Neural progenitor cell (in vitro differentiated cells): ENCODE measurements around the gene LTBP1. TPM values are rescaled to one million over a fixed set of nuclear protein-coding genes. Genes with fewer than 3 reads are reported as not detected.

Source experiments
- DNase-seq: peaks from one replicate; pipeline ENCODE4 v3.0.0-alpha.2; 2016; ENCODE audit warnings: low spot score
- H2AFZ ChIP-seq: fragments of 200-600 bp; sonication (generic); replicated peaks from 2 replicates; pipeline ENCODE4 v1.6.1; 2016; ENCODE audit warnings: antibody characterized with exemption
- H3F3A ChIP-seq: fragments of 200-600 bp; sonication (generic); 2 replicates; pipeline ENCODE4 v1.6.1; 2016; ENCODE audit warnings: antibody characterized with exemption, low read depth
- H3K27ac ChIP-seq: fragments of 200-600 bp; sonication (generic); 2 replicates; pipeline ENCODE4 v1.5.1; 2016; ENCODE audit warnings: mild to moderate bottlenecking
- H3K27me3 ChIP-seq: fragments of 200-600 bp; sonication (generic); 2 replicates; pipeline ENCODE4 v1.6.1; 2016; ENCODE audit warnings: mild to moderate bottlenecking, moderate library complexity
- H3K36me3 ChIP-seq: fragments of 200-600 bp; sonication (generic); 2 replicates; pipeline ENCODE4 v1.5.1; 2016
- H3K4me1 ChIP-seq: fragments of 200-600 bp; sonication (generic); 2 replicates; pipeline ENCODE4 v1.6.1; 2016; ENCODE audit warnings: mixed run types
- H3K4me2 ChIP-seq: fragments of 200-600 bp; sonication (generic); 2 replicates; pipeline ENCODE4 v1.6.1; 2016
- H3K4me3 ChIP-seq: fragments of 200-600 bp; sonication (generic); 2 replicates; pipeline ENCODE4 v1.5.1; 2016
- H3K79me2 ChIP-seq: fragments of 200-600 bp; sonication (generic); 2 replicates; pipeline ENCODE4 v1.6.1; 2016; ENCODE audit warnings: low read depth
- H3K9ac ChIP-seq: fragments of 200-600 bp; sonication (generic); 2 replicates; pipeline ENCODE4 v1.6.1; 2016
- H3K9me3 ChIP-seq: fragments of 200-600 bp; sonication (generic); 2 replicates; pipeline ENCODE4 v1.5.1; 2016; ENCODE audit warnings: low read depth
- H4K20me1 ChIP-seq: fragments of 200-600 bp; sonication (generic); 2 replicates; pipeline ENCODE4 v1.6.1; 2016; ENCODE audit warnings: low read depth
- H3K27ac Mint-ChIP-seq: 3 replicates; pipeline ENCODE4 v1.8.0; 2021; ENCODE audit warnings: mixed read lengths
- H3K27me3 Mint-ChIP-seq: 2 replicates; pipeline ENCODE4 v1.8.0; 2022; ENCODE audit warnings: low read depth, mild to moderate bottlenecking, inconsistent platforms, moderate library complexity, mixed read lengths; ENCODE audit not compliant: insufficient read depth
- H3K36me3 Mint-ChIP-seq: 3 replicates; pipeline ENCODE4 v1.8.0; 2021; ENCODE audit warnings: mixed read lengths
- H3K4me1 Mint-ChIP-seq: 3 replicates; pipeline ENCODE4 v1.8.0; 2021; ENCODE audit warnings: mixed read lengths
- H3K4me3 Mint-ChIP-seq: 3 replicates; pipeline ENCODE4 v1.8.0; 2021; ENCODE audit warnings: mild to moderate bottlenecking, moderate library complexity, mixed read lengths
- H3K9me3 Mint-ChIP-seq: 3 replicates; pipeline ENCODE4 v1.8.0; 2020; ENCODE audit warnings: mixed read lengths
- CTCF ChIP-seq: fragments of 200-600 bp; sonication (generic); IDR thresholded peaks from 2 replicates; pipeline ENCODE4 v1.5.1; 2017; ENCODE audit warnings: antibody characterized with exemption, mild to moderate bottlenecking
- EZH2 ChIP-seq: fragments of 200-600 bp; sonication (generic); IDR thresholded peaks from 2 replicates; pipeline ENCODE4 v1.6.1; 2017; ENCODE audit warnings: antibody characterized with exemption, mild to moderate bottlenecking, moderate library complexity
- EZH2phosphoT487 ChIP-seq: fragments of 200-600 bp; sonication (generic); IDR thresholded peaks from 2 replicates; pipeline ENCODE4 v1.6.1; 2017; ENCODE audit warnings: antibody characterized with exemption
- total RNA-seq: library from RNA; depleted of rRNA; stranded (reverse); fragments of >200 nt; gene quantifications from 2 replicates; pipeline ENCODE4 v1.2.3, GENCODE V29; 2015; ENCODE audit warnings: low replicate concordance

LTBP1 gene
- total RNA-seq, 1 donor from 2014 or later, result 50.5 TPM

GRCh38 chr2:32922501-32922900 is 24.3 kb upstream of the LTBP1 start:
- TF ChIP-seq CTCF, result no peak
- TF ChIP-seq EZH2, result no peak
- no peak for TF ChIP-seq EZH2phosphoT487
- H3K27me3 Mint-ChIP-seq, result peaks cover 9% of the 10 kb centered on the region

GRCh38 chr2:32923109-32923508 is 23.6 kb upstream of the LTBP1 start:
- Mint-ChIP-seq H3K27me3 (peaks cover 12% of the 10 kb centered on the region), H3K27ac (no peak overlapping the region), H3K4me3 (no peak overlapping the region), H3K9me3 (peaks cover 3% of the 10 kb centered on the region), H3K4me1 (peaks cover 6% of the 10 kb centered on the region), H3K36me3 (no peaks in the 10 kb centered on the region)
- Histone ChIP-seq H4K20me1 (no peaks in the 10 kb centered on the region), H3K27ac (no peak overlapping the region), H3K4me3 (no peak overlapping the region), H3K27me3 (no peaks in the 10 kb centered on the region), H3F3A (no peaks in the 10 kb centered on the region), H3K9me3 (no peaks in the 10 kb centered on the region), H3K9ac (no peak overlapping the region), H2AFZ (no peak overlapping the region), H3K79me2 (no peaks in the 10 kb centered on the region), H3K4me2 (no peak overlapping the region), H3K4me1 (no peaks in the 10 kb centered on the region), H3K36me3 (no peaks in the 10 kb centered on the region)
- no peak for DNase-seq
- TF ChIP-seq EZH2phosphoT487 (no peak), CTCF (no peak), EZH2 (no peak)

More at GRCh38 chr2:32922501-32922900, 24.3 kb upstream of the LTBP1 start:
- H2AFZ ChIP-seq, result peak overlapping the region; percentile 50
- H3K4me3 ChIP-seq, result no peak overlapping the region
- no peaks in the 10 kb centered on the region for H3K4me1 ChIP-seq
- Mint-ChIP-seq H3K9me3 (peaks cover 3% of the 10 kb centered on the region), H3K4me1 (peaks cover 6% of the 10 kb centered on the region), H3K27ac (no peak overlapping the region), H3K36me3 (no peaks in the 10 kb centered on the region), H3K4me3 (no peak overlapping the region)
- no peak for DNase-seq
- no peaks in the 10 kb centered on the region for H3F3A ChIP-seq
- H3K36me3 ChIP-seq, result no peaks in the 10 kb centered on the region
- H3K9me3 ChIP-seq, result no peaks in the 10 kb centered on the region
- no peaks in the 10 kb centered on the region for H4K20me1 ChIP-seq
- H3K79me2 ChIP-seq, result no peaks in the 10 kb centered on the region
- H3K27ac ChIP-seq, result no peak overlapping the region
- no peak overlapping the region for H3K4me2 ChIP-seq
- H3K9ac ChIP-seq, result no peak overlapping the region
- no peaks in the 10 kb centered on the region for H3K27me3 ChIP-seq

- Mint-ChIP-seq H3K4me3 (no peak overlapping the region), H3K27ac (no peak overlapping the region), H3K27me3 (peaks cover 12% of the 10 kb centered on the region), H3K4me1 (peaks cover 9% of the 10 kb centered on the region), H3K9me3 (peaks cover 3% of the 10 kb centered on the region), H3K36me3 (no peaks in the 10 kb centered on the region)
- no peaks in the 10 kb centered on the region for H3K9me3 ChIP-seq
- no peak overlapping the region for H2AFZ ChIP-seq
- no peaks in the 10 kb centered on the region for H3K36me3 ChIP-seq
- H4K20me1 ChIP-seq, result no peaks in the 10 kb centered on the region
- no peaks in the 10 kb centered on the region for H3K27me3 ChIP-seq
- H3K9ac ChIP-seq, result no peak overlapping the region
- H3K79me2 ChIP-seq, result no peaks in the 10 kb centered on the region
- H3F3A ChIP-seq, result no peaks in the 10 kb centered on the region
- H3K4me1 ChIP-seq, result no peaks in the 10 kb centered on the region
- DNase-seq, result no peak
- TF ChIP-seq CTCF (no peak), EZH2 (no peak), EZH2phosphoT487 (no peak)
- no peak overlapping the region for H3K27ac ChIP-seq
- H3K4me2 ChIP-seq, result no peak overlapping the region
- H3K4me3 ChIP-seq, result no peak overlapping the region
These were observed 21.4 kb upstream of the LTBP1 start for GRCh38 chr2:32925283-32925815.
